Adrenal gland (tissue), 12 donors: ENCODE results near the gene GNS. TPM values are rescaled to one million over a fixed set of nuclear protein-coding genes. Genes with fewer than 3 reads are reported as not detected.

Experiments
- DNase-seq, 7 donors: peaks; one replicate each; pipeline ENCODE4 v3.0.0-alpha.2; 2019 to 2020
- H3K27ac ChIP-seq, 5 donors: fragments of 200-600 bp; sonication (generic) in 4 of 5; 1 replicate in 3 of 5; 2 replicates in 2 of 5; pipeline versions ENCODE4 v1.5.1 to v1.8.0; 2016 to 2020; ENCODE audit warnings: mild to moderate bottlenecking in 1 of 5
- H3K27me3 ChIP-seq: fragments of 200-600 bp; 2 replicates; pipeline ENCODE4 v1.8.0; 2021
- H3K36me3 ChIP-seq, 2 donors: fragments of 200-600 bp; replicated peaks in 1 of 2; 1 replicate in 1 of 2; 2 replicates in 1 of 2; pipeline versions ENCODE4 v1.5.1 to v1.8.0; 2018 to 2022
- H3K4me1 ChIP-seq, 2 donors: fragments of 200-600 bp; replicated peaks in 1 of 2; 1 replicate in 1 of 2; 2 replicates in 1 of 2; pipeline versions ENCODE4 v1.5.1 to v1.8.0; 2018 to 2021
- H3K4me3 ChIP-seq, 4 donors: fragments of 200-600 bp; sonication (generic) in 3 of 4; one replicate each; pipeline ENCODE4 v1.5.1; 2016 to 2018
- H3K9me3 ChIP-seq, 3 donors: fragments of 200-600 bp; sonication (generic) in 1 of 3; replicated peaks in 1 of 3; 1 replicate in 2 of 3; 2 replicates in 1 of 3; pipeline versions ENCODE4 v1.5.1 to v1.8.0; 2016 to 2021
- POLR2A ChIP-seq, 2 donors: fragments of 450-650 bp; IDR thresholded peaks; one replicate each; pipeline ENCODE4 v1.6.1; 2017; ENCODE audit warnings: antibody characterized with exemption in 2 of 2, mild to moderate bottlenecking in 2 of 2, moderate library complexity in 1 of 2
- WGBS, 4 donors: extraction: QIAGEN DNeasy Blood & Tissue Kit in 2 of 4; methylation state at CpG; one replicate each; pipeline versions ENCODE4 v1.1.5 to v1.1.7; 2013 to 2017; 5-methylcytosine and 5-hydroxymethylcytosine counted together
- intact Hi-C, 2 donors: fragments of 100-400 bp; cut with DNase I; formaldehyde crosslinking; loops; one replicate each; pipeline versions ENCODE4 v1.14.1 to v1.15.0; 2022 to 2023
- polyA plus RNA-seq, 3 donors: library from polyadenylated mRNA; stranded (reverse); fragments of 200-250 nt in 2 of 3; fragments of 350-450 nt in 1 of 3; fragmentation: Illumina TruSeq in 1 of 3; extraction: RNeasy Lipid Tissue Mini Kit (QIAGEN cat#74804) in 1 of 3; gene quantifications; one replicate each; pipeline ENCODE4 v1.2.3, GENCODE V29; 2013 to 2014
- total RNA-seq, 9 donors: library from RNA; depleted of rRNA in 4 of 9; stranded (reverse); fragments of >200 nt in 4 of 9; fragments of 120-200 nt in 1 of 9; fragmentation: NEBNext Ultra II Directional in 1 of 9; extraction: Animal tissue kit (Norgen Biotek cat#: 25700) in 1 of 9; gene quantifications; one replicate each; pipeline versions ENCODE4 v1.1.0 to v1.2.4, GENCODE V29; 2013 to 2023
- TF ChIP-seq, protein P1 (sequence below), 6 experiments: fragments of 450-650 bp in 4 of 6; fragments of 200-600 bp in 2 of 6; sonication (generic) in 1 of 6; IDR thresholded peaks; 1 replicate in 5 of 6; 2 replicates in 1 of 6; pipeline versions ENCODE4 v1.5.1 to v1.8.0; 2016 to 2021; ENCODE audit warnings: antibody characterized with exemption in 6 of 6, mild to moderate bottlenecking in 2 of 6, moderate library complexity in 1 of 6
- donor health status: healthy with polysubstance abuse.
- donor health status: Bipolar disorder and iron deficiency.
- donor health status: DM: yes; HTN: yes; CAD: no.
- donor health status: DM: no; HTN: no; CAD: no.
- donor health status: DM: no; HTN: no; CAD: no.
- donor health status: DM: yes; HTN: yes; CAD: no.

Gene GNS
- total and polyA plus RNA-seq, 12 donors, result 44.3 to 647 (median 567) TPM

DNA sequence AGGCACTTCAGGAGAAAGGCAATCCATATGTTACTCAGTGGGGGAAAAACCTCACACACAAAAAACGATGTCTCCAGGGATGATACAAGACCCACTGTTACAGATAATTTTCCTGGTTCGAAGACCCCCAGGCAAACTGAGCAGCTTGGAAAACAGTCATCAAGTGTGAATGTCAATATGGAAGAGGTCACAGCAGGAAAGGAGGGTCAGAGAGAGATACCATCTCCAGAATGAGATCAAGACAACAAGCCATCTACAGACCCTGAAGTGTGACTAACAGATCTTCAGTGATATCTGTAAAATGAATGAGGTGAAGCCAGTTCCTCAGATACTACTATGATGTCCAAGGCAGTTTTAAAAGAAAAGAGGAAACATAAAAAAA lies 28.6 kb downstream of the GNS start:
- peak overlapping the region in 3 of 5 donors; percentile 39 to 67 (median 52) for H3K27ac ChIP-seq
- H3K36me3 ChIP-seq, result peaks cover 0 to 51% of the 10 kb centered on the region in 2 donors
- peaks cover 31 to 37% of the 10 kb centered on the region in 2 donors for H3K4me1 ChIP-seq
- WGBS, 4 donors, result 51 to 69% (median 59%) methylated on average over 2 of the region's 2 CpGs
- no peaks in the 10 kb centered on the region for H3K27me3 ChIP-seq
- TF ChIP-seq, protein P1, sequence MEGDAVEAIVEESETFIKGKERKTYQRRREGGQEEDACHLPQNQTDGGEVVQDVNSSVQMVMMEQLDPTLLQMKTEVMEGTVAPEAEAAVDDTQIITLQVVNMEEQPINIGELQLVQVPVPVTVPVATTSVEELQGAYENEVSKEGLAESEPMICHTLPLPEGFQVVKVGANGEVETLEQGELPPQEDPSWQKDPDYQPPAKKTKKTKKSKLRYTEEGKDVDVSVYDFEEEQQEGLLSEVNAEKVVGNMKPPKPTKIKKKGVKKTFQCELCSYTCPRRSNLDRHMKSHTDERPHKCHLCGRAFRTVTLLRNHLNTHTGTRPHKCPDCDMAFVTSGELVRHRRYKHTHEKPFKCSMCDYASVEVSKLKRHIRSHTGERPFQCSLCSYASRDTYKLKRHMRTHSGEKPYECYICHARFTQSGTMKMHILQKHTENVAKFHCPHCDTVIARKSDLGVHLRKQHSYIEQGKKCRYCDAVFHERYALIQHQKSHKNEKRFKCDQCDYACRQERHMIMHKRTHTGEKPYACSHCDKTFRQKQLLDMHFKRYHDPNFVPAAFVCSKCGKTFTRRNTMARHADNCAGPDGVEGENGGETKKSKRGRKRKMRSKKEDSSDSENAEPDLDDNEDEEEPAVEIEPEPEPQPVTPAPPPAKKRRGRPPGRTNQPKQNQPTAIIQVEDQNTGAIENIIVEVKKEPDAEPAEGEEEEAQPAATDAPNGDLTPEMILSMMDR (IDR thresholded peaks at IDR 0.05), result no peak
- no peak for TF ChIP-seq POLR2A (IDR thresholded peaks at IDR 0.05)
- no peak overlapping the region for H3K4me3 ChIP-seq
- intact Hi-C loops, result no loop called here
- no peaks in the 10 kb centered on the region for H3K9me3 ChIP-seq
- DNase-seq, result no peak

DNA sequence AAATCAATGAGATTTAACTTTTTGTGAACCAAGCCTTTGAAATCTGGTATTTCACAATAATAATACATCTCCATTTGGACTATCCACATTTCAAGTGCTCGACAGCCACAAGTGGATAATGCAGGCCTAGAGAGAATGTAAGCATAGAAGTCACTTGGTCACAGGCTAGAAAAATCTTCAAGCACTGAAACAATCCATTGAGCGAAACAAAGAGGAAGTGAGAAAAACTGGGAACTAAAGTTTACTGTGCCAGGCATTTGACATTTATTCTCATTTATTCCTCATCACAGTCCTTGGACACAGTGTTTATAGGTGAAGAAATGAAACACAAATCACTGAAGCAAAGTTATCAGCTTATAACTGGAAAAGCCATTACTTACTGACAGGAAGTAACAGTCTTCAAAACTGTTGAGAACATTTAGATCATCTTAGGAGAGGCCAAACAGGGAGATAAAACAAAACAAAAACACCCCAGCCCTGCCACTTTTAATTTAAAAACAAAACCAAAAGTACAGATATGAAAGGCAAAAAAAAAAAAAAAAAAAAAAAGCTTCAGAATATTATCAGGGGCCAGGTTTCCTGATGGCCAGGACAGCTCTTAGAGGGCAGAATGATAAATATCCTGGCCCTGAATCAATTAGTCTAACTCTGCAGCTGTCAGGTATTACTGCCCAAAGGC lies 29.2 kb downstream of the GNS start:
- H3K27ac ChIP-seq, result peak overlapping the region in 3 of 5 donors; percentile 39 to 70 (median 52)
- no peak overlapping the region for H3K4me3 ChIP-seq
- peaks cover 0 to 51% of the 10 kb centered on the region in 2 donors for H3K36me3 ChIP-seq
- TF ChIP-seq, protein P1 (IDR thresholded peaks at IDR 0.05), result no peak
- TF ChIP-seq POLR2A (IDR thresholded peaks at IDR 0.05), result no peak
- WGBS, 4 donors, result 52 to 60% (median 55%) methylated on average over 2 of the region's 2 CpGs
- no peaks in the 10 kb centered on the region for H3K27me3 ChIP-seq
- H3K9me3 ChIP-seq, result no peaks in the 10 kb centered on the region
- intact Hi-C loops, result no loop called here
- H3K4me1 ChIP-seq, result peaks cover 31 to 37% of the 10 kb centered on the region in 2 donors
- no peak for DNase-seq

DNA sequence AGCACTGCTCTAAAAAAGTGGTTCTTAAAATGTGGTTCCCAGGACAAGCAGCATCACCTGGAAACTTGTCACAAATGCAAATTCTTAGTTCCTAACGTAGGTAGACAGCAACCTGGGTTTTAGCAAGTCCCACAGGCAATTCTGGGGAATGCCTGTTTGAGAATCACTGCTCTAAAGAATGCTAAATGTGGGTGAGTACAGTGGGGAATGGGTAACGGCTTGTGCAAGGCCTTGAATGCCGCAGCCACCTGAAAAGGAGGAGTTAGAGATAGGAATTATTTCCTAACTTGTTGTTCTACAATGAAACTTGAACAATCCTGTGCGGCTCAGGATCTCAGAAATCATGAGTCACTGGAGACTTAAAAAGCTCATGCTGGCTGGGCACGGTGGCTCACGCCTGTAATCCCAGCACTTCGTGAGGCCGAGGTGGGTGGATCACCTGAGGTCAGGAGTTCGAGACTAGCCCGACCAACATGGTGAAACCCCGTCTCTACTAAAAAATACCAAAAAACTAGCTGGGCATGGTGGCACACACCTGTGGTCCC lies 34.9 kb downstream of the GNS start:
- H3K27me3 ChIP-seq, result no peaks in the 10 kb centered on the region
- H3K27ac ChIP-seq, result peak overlapping the region; percentile 19 to 82 (median 37)
- no peaks in the 10 kb centered on the region for H3K9me3 ChIP-seq
- WGBS, 4 donors, result 49 to 69% (median 64%) methylated on average over 11 of the region's 11 CpGs
- intact Hi-C loops, result no loop called here
- H3K4me3 ChIP-seq, result no peak overlapping the region
- peaks cover 0 to 14% of the 10 kb centered on the region in 2 donors for H3K4me1 ChIP-seq
- no peak for TF ChIP-seq POLR2A (IDR thresholded peaks at IDR 0.05)
- TF ChIP-seq, protein P1 (IDR thresholded peaks at IDR 0.05), result no peak
- peak in 6 of 7 donors; percentile 69 to 76 (median 72) for DNase-seq
- peaks cover 0 to 83% of the 10 kb centered on the region in 2 donors for H3K36me3 ChIP-seq

DNA sequence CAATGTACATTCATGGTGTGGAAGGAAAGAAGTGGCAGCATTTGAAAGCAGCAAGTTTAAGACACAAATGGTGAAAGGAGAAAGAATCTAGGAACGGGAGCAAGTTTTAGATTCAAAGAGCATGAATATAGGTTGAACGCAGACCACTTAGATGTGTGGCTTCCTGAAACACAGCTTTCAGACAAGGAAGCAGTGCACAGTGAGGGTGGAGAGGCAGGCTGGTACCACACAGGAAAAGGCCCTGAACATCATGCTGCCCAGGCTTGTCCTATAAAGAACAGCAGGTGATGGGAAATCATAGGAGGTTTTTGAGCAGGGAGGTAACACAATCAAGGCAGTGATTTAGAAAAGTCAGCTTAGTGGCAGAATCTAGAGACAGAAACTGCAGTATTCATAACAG lies 35.6 kb downstream of the GNS start:
- 91 to 98% (median 94%) methylated on average over 2 of the region's 2 CpGs for WGBS, 4 donors
- Histone ChIP-seq H3K27me3 (no peaks in the 10 kb centered on the region), H3K4me1 (peaks cover 0 to 12% of the 10 kb centered on the region in 2 donors), H3K36me3 (peaks cover 0 to 84% of the 10 kb centered on the region in 2 donors), H3K27ac (peak overlapping the region in 3 of 5 donors; percentile 31 to 82 (median 79)), H3K4me3 (no peak overlapping the region), H3K9me3 (no peaks in the 10 kb centered on the region)
- TF ChIP-seq POLR2A (IDR thresholded peaks at IDR 0.05), result no peak
- TF ChIP-seq, protein P1 (IDR thresholded peaks at IDR 0.05), result no peak
- no peak for DNase-seq
- intact Hi-C loops, result no loop called here
